Measurements from ENCODE around the gene FABP1. TPM values are rescaled to one million over a fixed set of nuclear protein-coding genes. Genes with fewer than 3 reads are reported as not detected.
A peak's percentile ranks its signal among the peaks of the same experiment; 100 is the strongest.

The FABP1 gene
- total and polyA plus RNA-seq, 2 of the 8 experiments (the other 6 are each of a cell fraction or from before 2014, with no cell fraction given): 0.09 TPM; not detected in 1

- no peaks in the 10 kb centered on the region for H3K79me1 ChIP-seq (ENCODE audit: low read depth, low read length)
- H4K91ac ChIP-seq (replicated peaks; ENCODE audit: insufficient read length, low read length): no peak overlapping the region
- H2BK5ac ChIP-seq (ENCODE audit: low read depth, low read length): no peak overlapping the region
- no peaks in the 10 kb centered on the region for H3K79me2 ChIP-seq (ENCODE audit: control insufficient read depth in 1 of 2, insufficient read depth in 2 of 2, low read length in 2 of 2)
- H3K4me2 ChIP-seq (ENCODE audit: insufficient read depth in 1 of 2, low read depth in 2 of 2, low read length in 2 of 2): no peak overlapping the region
- no peaks in the 10 kb centered on the region for H3K27me3 ChIP-seq (replicated peaks in 1 of 4; ENCODE audit: control insufficient read depth in 3 of 4, extremely low read depth in 1 of 4, insufficient read depth in 3 of 4, low read length in 3 of 4)
- H3K56ac ChIP-seq (replicated peaks; ENCODE audit: insufficient read length, low read depth, low read length): no peak overlapping the region
- H2AFZ ChIP-seq (ENCODE audit: low read length): 0 out of 2 replicates have a peak overlapping the region, but pooled peaks have one; percentile 45
- no peaks in the 10 kb centered on the region for H4K20me1 ChIP-seq (replicated peaks in 1 of 2; ENCODE audit: control insufficient read depth in 1 of 2, insufficient read depth in 2 of 2, low read length in 2 of 2)
- no peak overlapping the region for H3K27ac ChIP-seq (ENCODE audit: low read depth, low read length)
- H2BK15ac ChIP-seq (ENCODE audit: low read length): no peak overlapping the region
- H3K4me3 ChIP-seq (ENCODE audit: extremely low read depth in 1 of 4, insufficient read depth in 2 of 4, low read depth in 3 of 4, low read length in 4 of 4): no peak overlapping the region
- ChIA-PET POLR2A (ENCODE audit: partially characterized antibody) (interaction anchor here (1.2 to 1.5 kb wide), 2 partner anchors 17 to 38 kb away, joined by 3 read pairs; no protein-coding TSS in a partner anchor), CTCF (ENCODE audit: partially characterized antibody) (interaction anchor here (1.0 to 3.0 kb wide), 2 partner anchors 29 to 57 kb away, joined by 3 to 13 read pairs; no protein-coding TSS in a partner anchor)
- no peak overlapping the region for H3K23ac ChIP-seq (ENCODE audit: insufficient read length)
- TF ChIP-seq CHD2 (IDR thresholded peaks at IDR 0.05; ENCODE audit: low read length): no peak
- TF ChIP-seq RNF2 (IDR thresholded peaks at IDR 0.05; ENCODE audit: borderline replicate concordance, low read depth, low read length, missing control alignments, poor library complexity, severe bottlenecking): no peak
- no peak for TF ChIP-seq TEAD4 (IDR thresholded peaks at IDR 0.05; ENCODE audit: low read depth, low read length)
- no peak for TF ChIP-seq SUZ12 (IDR thresholded peaks at IDR 0.05; ENCODE audit: low read length)
- no peak for TF ChIP-seq JUND (IDR thresholded peaks at IDR 0.05; ENCODE audit: low read length)
- TF ChIP-seq SIN3A (conservative IDR thresholded peaks at IDR 0.05 in 1 of 2, IDR thresholded peaks at IDR 0.05 in 1 of 2; ENCODE audit: low read depth in 1 of 2, low read length in 2 of 2): no peak
- TF ChIP-seq ASH2L (IDR thresholded peaks at IDR 0.05; ENCODE audit: low read length): no peak
- no peak for TF ChIP-seq KDM5A (IDR thresholded peaks at IDR 0.05; ENCODE audit: low read length)
- no peak for TF ChIP-seq BCL11A (IDR thresholded peaks at IDR 0.05; ENCODE audit: low read depth in 2 of 2, low read length in 2 of 2)
- TF ChIP-seq HDAC2 (IDR thresholded peaks at IDR 0.05; ENCODE audit: borderline replicate concordance in 1 of 2, low read depth in 2 of 2, low read length in 2 of 2): no peak
- TF ChIP-seq TCF12 (IDR thresholded peaks at IDR 0.05; ENCODE audit: low read depth, low read length): no peak
- H3K9me3 ChIP-seq (ENCODE audit: insufficient read depth in 2 of 2, low read depth in 1 of 2, low read length in 1 of 2): no peaks in the 10 kb centered on the region
- no peak overlapping the region for H4K5ac ChIP-seq (ENCODE audit: insufficient read length, low read depth, low read length)
- H2BK12ac ChIP-seq (ENCODE audit: low read depth, low read length): no peak overlapping the region
- H4K8ac ChIP-seq (ENCODE audit: extremely low read depth, insufficient read depth, low read length): no peak overlapping the region
- no peak overlapping the region for H2BK20ac ChIP-seq (ENCODE audit: low read length)
- H3K4ac ChIP-seq (replicated peaks; ENCODE audit: insufficient read length, low read depth, low read length): no peak overlapping the region
- H3K4me1 ChIP-seq (replicated peaks in 1 of 4; ENCODE audit: control insufficient read depth in 3 of 4, insufficient read depth in 4 of 4, low read length in 3 of 4): no peaks in the 10 kb centered on the region; a peak in 1 of 7 replicates
- no peak overlapping the region for H2AK5ac ChIP-seq (ENCODE audit: low read depth, low read length)
- H3K14ac ChIP-seq (ENCODE audit: insufficient read length): no peak overlapping the region
- no peak overlapping the region for H2BK120ac ChIP-seq (replicated peaks; ENCODE audit: low read depth, low read length)
- H3K18ac ChIP-seq (ENCODE audit: extremely low read depth, low read length): no peak overlapping the region
- FAIRE-seq: no peak
- H3K23me2 ChIP-seq (ENCODE audit: low read depth, low read length): no peaks in the 10 kb centered on the region
- H3K36me3 ChIP-seq (ENCODE audit: control insufficient read depth in 2 of 4, insufficient read depth in 4 of 4, low read length in 3 of 4): no peaks in the 10 kb centered on the region
- DNase-seq (ENCODE audit: low read depth in 1 of 2, low spot score in 2 of 2): no peak
- 91% methylated on average over 18 of the region's 18 CpGs; no CpG with 5 or more reads in 1 of the 2 experiments for WGBS, 2 experiments (ENCODE audit: extremely low coverage in 1 of 2, insufficient coverage in 1 of 2, insufficient read length in 1 of 2, insufficient replicate concordance in 2 of 2, low coverage in 1 of 2, low lambda C conversion rate in 2 of 2, missing lambda C conversion rate in 1 of 2)
- no peak overlapping the region for H3K9ac ChIP-seq (replicated peaks in 1 of 4; ENCODE audit: extremely low read depth in 1 of 4, low read depth in 3 of 4, low read length in 3 of 4)
Measured at GRCh38 chr2:88116669-88117432, 11.0 kb downstream of the FABP1 start.

All from H1 (cell line).